OCI-LY7 (cell line): ENCODE results near the gene LFNG.

ENCODE experiments used
- EZH2phosphoT487 ChIP-seq: fragments of 200-600 bp; sonication (generic); IDR thresholded peaks from 2 replicates; pipeline ENCODE4 v1.6.1; 2018; ENCODE audit warnings: low read depth, borderline replicate concordance, mild to moderate bottlenecking, mixed run types, antibody characterized with exemption, low read length, moderate library complexity, mixed read lengths
- TF ChIP-seq, protein P1 (sequence below): fragments of 200-600 bp; sonication (generic); conservative IDR thresholded peaks from 2 replicates; pipeline ENCODE4 v1.5.1; 2014; ENCODE audit warnings: mild to moderate bottlenecking, antibody characterized with exemption, low read length, moderate library complexity, mixed read lengths

DNA sequence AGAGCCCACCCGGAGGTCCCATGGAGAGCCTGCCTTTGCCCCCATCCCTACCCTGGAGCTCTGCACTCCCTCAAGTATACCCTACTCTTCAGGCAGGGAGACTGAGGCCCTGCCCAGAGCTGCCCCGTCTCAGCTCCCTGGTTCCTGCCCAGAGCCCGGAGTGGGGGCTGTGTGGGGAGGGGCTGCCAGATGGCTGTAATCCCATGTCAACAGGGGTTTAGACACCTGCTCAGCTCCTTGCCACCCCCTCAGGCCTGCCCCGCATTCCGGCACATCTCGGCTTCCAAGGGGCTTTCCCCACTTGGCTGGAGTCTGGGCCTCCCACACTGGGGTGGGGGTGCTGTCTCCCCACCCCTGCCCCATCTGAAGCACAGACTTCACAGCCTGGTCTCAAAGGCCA lies 20.9 kb upstream of the LFNG start:
- TF ChIP-seq, protein P1, sequence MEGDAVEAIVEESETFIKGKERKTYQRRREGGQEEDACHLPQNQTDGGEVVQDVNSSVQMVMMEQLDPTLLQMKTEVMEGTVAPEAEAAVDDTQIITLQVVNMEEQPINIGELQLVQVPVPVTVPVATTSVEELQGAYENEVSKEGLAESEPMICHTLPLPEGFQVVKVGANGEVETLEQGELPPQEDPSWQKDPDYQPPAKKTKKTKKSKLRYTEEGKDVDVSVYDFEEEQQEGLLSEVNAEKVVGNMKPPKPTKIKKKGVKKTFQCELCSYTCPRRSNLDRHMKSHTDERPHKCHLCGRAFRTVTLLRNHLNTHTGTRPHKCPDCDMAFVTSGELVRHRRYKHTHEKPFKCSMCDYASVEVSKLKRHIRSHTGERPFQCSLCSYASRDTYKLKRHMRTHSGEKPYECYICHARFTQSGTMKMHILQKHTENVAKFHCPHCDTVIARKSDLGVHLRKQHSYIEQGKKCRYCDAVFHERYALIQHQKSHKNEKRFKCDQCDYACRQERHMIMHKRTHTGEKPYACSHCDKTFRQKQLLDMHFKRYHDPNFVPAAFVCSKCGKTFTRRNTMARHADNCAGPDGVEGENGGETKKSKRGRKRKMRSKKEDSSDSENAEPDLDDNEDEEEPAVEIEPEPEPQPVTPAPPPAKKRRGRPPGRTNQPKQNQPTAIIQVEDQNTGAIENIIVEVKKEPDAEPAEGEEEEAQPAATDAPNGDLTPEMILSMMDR, result no peak
- TF ChIP-seq EZH2phosphoT487, result no peak
